SK-N-SH treated with all-trans-retinoic acid at 6 μM for 48 hours (cell line): Measurements from ENCODE around the gene FRMD8.

Experiments used
- ATAC-seq: fragments of 200-7000 bp; cut with Tn5 transposase; 3 replicates; pipeline ENCODE4 v1.9.1; 2020; ENCODE audit warnings: mild to moderate bottlenecking, moderate library complexity
- ARNTL ChIP-seq: fragments of 450-650 bp; formaldehyde crosslinking; IDR thresholded peaks from 2 replicates; pipeline ENCODE4 v1.5.0; 2020; ENCODE audit warnings: low read depth, mild to moderate bottlenecking, moderate library complexity, borderline replicate concordance
- CREB5 ChIP-seq: fragments of 250-450 bp; sonication (Bioruptor Pico); IDR thresholded peaks from 2 replicates; pipeline ENCODE4 v1.5.1; 2020; ENCODE audit warnings: low read depth, mild to moderate bottlenecking, moderate library complexity
- CSDC2 ChIP-seq: fragments of 250-450 bp; sonication (Bioruptor Pico); IDR thresholded peaks from 2 replicates; pipeline ENCODE4 v1.5.0; 2020; ENCODE audit warnings: mild to moderate bottlenecking, moderate library complexity
- CSRNP3 ChIP-seq: fragments of 250-450 bp; sonication (Bioruptor Pico); IDR thresholded peaks from 2 replicates; pipeline ENCODE4 v1.5.1; 2021; ENCODE audit warnings: mild to moderate bottlenecking, moderate library complexity
- ESRRG ChIP-seq: fragments of 250-450 bp; sonication (Bioruptor Pico); IDR thresholded peaks from 2 replicates; pipeline ENCODE4 v1.6.1; 2021; ENCODE audit warnings: mild to moderate bottlenecking
- ISL1 ChIP-seq: fragments of 250-450 bp; sonication (Bioruptor Pico); IDR thresholded peaks from 2 replicates; pipeline ENCODE4 v2.1.2; 2022; ENCODE audit warnings: mild to moderate bottlenecking, moderate library complexity
- OSR1 ChIP-seq: fragments of 250-450 bp; sonication (Bioruptor Pico); IDR thresholded peaks from 2 replicates; pipeline ENCODE4 v1.8.0; 2022; ENCODE audit warnings: moderate library complexity, mild to moderate bottlenecking, inconsistent platforms
- POU6F1 ChIP-seq: fragments of 250-450 bp; sonication (Bioruptor Pico); IDR thresholded peaks from 2 replicates; pipeline ENCODE4 v1.8.0; 2021; ENCODE audit warnings: low read depth, mild to moderate bottlenecking, moderate library complexity, borderline replicate concordance
- PPARA ChIP-seq: fragments of 250-450 bp; sonication (Bioruptor Pico); IDR thresholded peaks from 2 replicates; pipeline ENCODE4 v1.5.0; 2020; ENCODE audit warnings: mild to moderate bottlenecking, borderline replicate concordance
- RARB ChIP-seq: fragments of 250-450 bp; sonication (Bioruptor Pico); IDR thresholded peaks from 2 replicates; pipeline ENCODE4 v1.8.0; 2021; ENCODE audit warnings: mild to moderate bottlenecking, moderate library complexity
- SNAI2 ChIP-seq: fragments of 250-450 bp; sonication (Bioruptor Pico); IDR thresholded peaks from 2 replicates; pipeline ENCODE4 v1.5.0; 2020; ENCODE audit warnings: mild to moderate bottlenecking, moderate library complexity
- TCF4 ChIP-seq: fragments of 250-450 bp; sonication (Bioruptor Pico); IDR thresholded peaks from 2 replicates; pipeline ENCODE4 v1.8.0; 2021; ENCODE audit warnings: mild to moderate bottlenecking, moderate library complexity, borderline replicate concordance
- TOX ChIP-seq: fragments of 250-450 bp; sonication (Bioruptor Pico); IDR thresholded peaks from 2 replicates; pipeline ENCODE4 v1.8.0; 2021; ENCODE audit warnings: mild to moderate bottlenecking, moderate library complexity, borderline replicate concordance
- TSHZ2 ChIP-seq: fragments of 250-450 bp; sonication (Bioruptor Pico); IDR thresholded peaks from 2 replicates; pipeline ENCODE4 v1.5.0; 2020; ENCODE audit warnings: mild to moderate bottlenecking, moderate library complexity
- ZFP3 ChIP-seq: fragments of 250-450 bp; sonication (Bioruptor Pico); IDR thresholded peaks from 2 replicates; pipeline ENCODE4 v1.5.0; 2020; ENCODE audit warnings: mild to moderate bottlenecking, moderate library complexity
- ZFP30 ChIP-seq: fragments of 450-650 bp; formaldehyde crosslinking; IDR thresholded peaks from 2 replicates; pipeline ENCODE4 v1.5.0; 2022; ENCODE audit warnings: mild to moderate bottlenecking, moderate library complexity
- ZNF70 ChIP-seq: fragments of 450-650 bp; formaldehyde crosslinking; IDR thresholded peaks from 2 replicates; pipeline ENCODE4 v1.5.0; 2020; ENCODE audit warnings: mild to moderate bottlenecking, moderate library complexity
- ZNF8 ChIP-seq: fragments of 450-650 bp; formaldehyde crosslinking; IDR thresholded peaks from 2 replicates; pipeline ENCODE4 v1.5.0; 2020; ENCODE audit warnings: mild to moderate bottlenecking, moderate library complexity

FRMD8 gene

GRCh38 chr11:65396769-65397745 is 10.6 kb downstream of the FRMD8 start:
- no peak for TF ChIP-seq ZFP3 (CRISPR knock-in tag)
- TF ChIP-seq ZNF70 (CRISPR knock-in tag): no peak
- no peak for TF ChIP-seq ZFP30 (CRISPR knock-in tag)
- TF ChIP-seq CSDC2 (CRISPR knock-in tag): no peak
- no peak for TF ChIP-seq ARNTL (CRISPR knock-in tag)
- no peak for TF ChIP-seq CSRNP3 (CRISPR knock-in tag)
- no peak for TF ChIP-seq OSR1
- no peak for TF ChIP-seq TOX (CRISPR knock-in tag)
- no peak for ATAC-seq

- TF ChIP-seq SNAI2 (CRISPR knock-in tag) (no peak), ISL1 (CRISPR knock-in tag) (no peak), TOX (CRISPR knock-in tag) (no peak), TCF4 (CRISPR knock-in tag) (no peak), PPARA (CRISPR knock-in tag) (no peak), CREB5 (CRISPR knock-in tag) (no peak), TSHZ2 (CRISPR knock-in tag) (no peak), ESRRG (CRISPR knock-in tag) (no peak), POU6F1 (CRISPR knock-in tag) (no peak), ZFP30 (CRISPR knock-in tag) (no peak), CSRNP3 (CRISPR knock-in tag) (no peak), RARB (CRISPR knock-in tag) (no peak), ZNF70 (CRISPR knock-in tag) (no peak), OSR1 (no peak), ZNF8 (CRISPR knock-in tag) (no peak), ARNTL (CRISPR knock-in tag) (no peak)
- ATAC-seq: no peak
These were observed 12.0 kb downstream of the FRMD8 start for GRCh38 chr11:65398362-65398910.

GRCh38 chr11:65399249-65399648 is 12.8 kb downstream of the FRMD8 start:
- ATAC-seq: no peak
- TF ChIP-seq ZNF8 (CRISPR knock-in tag) (no peak), TOX (CRISPR knock-in tag) (no peak)
